Measurements from ENCODE around the gene KCNK1.

KCNK1 gene

DNA sequence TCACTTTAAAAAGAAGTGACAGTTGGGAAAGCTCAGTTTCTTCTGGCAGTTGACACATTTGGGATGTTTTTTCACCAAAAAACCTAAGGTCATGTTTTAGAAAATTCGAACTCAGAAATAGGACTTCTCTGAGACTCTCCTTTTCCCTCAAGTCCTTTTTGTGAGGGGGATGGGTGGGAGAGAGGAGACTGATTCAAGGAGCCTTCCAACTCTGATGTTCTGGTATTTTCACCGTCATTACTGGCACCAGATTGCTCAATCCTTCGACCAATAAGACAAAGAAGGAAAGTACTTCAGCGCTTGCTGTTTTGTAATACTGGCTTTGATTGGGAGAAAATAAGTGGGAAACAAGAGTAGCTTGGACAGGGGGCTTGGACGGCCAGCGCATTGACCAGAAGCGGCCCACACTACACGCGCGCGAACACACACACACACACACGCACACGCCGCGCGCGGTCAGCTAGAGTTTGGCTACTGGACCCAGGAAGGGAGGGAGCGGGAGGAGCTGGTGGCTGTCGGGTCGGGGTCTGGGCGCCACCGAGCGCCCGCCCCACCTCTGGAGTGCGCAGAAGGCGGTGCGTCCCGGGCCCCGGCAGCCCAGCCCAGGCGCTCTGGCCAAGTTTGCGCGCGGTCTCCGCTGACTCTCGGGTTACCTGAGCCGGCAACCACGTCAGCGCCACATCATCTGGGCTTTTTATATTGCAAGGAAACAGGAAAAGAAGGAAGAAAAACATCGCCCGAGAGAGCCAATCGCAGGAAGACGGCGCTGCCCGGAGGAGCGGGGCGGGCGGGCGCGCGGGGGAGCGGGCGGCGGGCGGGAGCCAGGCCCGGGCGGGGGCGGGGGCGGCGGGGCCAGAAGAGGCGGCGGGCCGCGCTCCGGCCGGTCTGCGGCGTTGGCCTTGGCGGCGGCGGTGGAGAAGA is at the start of gene KCNK1:
KCNK1 (plus strand) TSS at position 855 of the 921 bp plus-strand sequence; CDS start at position 921, 66 bp downstream.
- peak; percentile 53 for DNase-seq (ENCODE audit: low spot score)

DNA sequence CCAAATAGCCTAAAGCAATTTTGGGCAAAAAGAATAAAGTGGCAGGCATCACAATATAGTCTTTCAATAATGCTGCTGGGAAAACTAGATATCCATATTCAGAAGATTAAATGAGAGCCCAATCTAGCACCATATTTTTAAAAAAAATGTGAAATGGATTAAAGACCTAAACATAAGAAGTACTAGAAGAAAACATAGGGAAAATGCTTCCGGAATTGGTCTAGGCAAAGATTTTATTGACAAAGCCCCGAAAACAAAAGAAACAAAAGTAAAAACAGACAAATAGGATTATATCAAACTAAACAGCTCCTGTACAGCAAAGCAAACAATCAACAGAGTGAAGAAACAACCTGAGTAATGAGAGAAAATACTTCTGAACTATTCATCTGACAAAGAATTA is 48.6 kb upstream of the KCNK1 start:
- no peak for DNase-seq (ENCODE audit: low spot score)

DNA sequence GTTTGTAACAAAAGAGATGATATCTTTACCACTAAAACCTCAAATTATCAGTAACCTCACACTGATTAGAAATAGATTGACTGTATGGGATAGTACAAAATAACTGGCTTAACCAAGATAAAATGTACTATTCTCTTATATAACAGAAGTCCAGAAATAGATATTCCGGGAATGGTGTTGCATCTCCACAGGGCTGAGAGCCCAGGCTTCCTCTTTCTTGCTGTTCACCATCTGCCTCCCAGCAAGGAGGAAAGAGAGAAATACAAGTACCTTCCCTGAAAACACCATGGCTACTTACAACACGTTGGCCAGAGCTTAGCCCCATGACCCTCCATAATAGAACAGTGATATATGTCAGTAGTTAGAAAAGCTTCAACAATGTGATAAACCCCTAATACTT is 47.0 kb upstream of the KCNK1 start:
- no peak for DNase-seq (ENCODE audit: low spot score)

DNA sequence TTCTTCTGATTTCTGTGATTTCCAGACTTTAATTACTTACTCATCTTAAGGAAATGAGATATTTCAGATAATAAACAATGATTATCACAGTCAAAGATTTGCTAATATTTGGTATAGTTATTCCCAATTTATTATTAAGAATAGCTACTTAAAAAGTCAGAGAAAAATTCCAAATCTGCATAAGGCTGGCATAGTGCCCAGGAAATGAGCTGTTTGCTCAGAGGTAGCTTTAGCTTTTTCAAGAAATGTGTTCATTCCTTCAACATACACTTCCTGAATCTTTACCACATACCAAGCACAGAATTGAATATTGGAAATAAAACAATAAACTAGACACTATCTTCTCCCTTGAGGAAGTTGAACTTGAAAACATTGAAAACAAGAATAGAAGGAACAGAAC is 44.3 kb upstream of the KCNK1 start:
- DNase-seq (ENCODE audit: low spot score), result no peak

DNA sequence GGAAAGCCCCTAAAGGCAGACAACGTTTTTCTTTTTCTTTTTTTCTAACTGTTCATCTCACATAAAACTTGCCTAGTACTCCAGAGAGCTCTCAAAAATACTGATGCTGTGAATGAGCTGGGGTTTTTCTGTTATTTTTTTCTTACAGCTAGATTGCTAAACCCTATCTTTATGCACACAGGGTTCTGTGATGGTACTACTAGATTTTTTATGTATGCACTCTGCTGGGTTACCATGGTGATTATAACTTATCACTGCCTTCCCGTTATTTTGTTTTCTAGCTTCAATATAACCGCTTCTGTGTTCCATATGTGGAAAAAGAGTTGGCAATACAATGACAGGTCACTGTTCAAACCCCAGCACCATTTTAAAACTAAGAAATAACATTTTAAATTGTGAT is 43.7 kb upstream of the KCNK1 start:
- no peak for DNase-seq (ENCODE audit: low spot score)

DNA sequence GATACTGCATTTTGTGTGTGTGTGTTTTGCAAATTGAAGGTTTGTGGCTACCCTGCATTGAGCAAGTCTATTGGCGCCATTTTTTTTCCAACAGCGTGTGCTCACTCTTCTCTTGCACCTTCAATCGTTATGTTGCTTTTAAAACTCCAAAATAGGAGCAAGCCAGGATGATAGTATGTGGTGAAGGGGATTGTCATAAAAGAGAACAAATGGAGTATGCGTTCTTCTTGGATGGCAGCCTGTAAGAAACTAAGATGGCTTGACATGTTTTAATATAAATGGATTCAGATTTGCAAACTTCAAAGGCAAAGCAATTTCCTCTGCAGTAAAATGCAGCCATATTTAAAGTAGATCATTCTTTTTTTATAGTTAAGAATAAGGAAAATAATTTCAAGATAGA is 43.2 kb upstream of the KCNK1 start:
- no peak for DNase-seq (ENCODE audit: low spot score)

DNA sequence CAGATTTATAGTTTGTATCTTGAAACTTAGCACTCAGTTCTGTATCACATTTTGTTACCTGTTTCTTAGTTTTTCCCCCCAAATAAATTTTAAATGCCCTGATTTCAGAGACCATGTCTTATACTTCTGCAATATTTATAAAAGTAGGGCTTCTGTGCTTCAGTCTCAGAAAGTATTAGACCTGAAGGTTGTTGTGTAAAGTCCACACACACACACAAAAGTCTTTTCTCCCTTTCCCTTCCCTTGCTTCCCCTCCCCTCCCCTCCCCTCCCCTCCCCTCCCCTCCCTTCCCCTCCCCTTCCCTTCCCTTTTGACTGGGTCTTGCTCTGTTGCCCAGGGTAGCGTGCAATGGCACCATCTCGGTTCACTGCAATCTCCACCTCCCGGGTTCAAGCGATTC is 41.0 kb upstream of the KCNK1 start:
- DNase-seq (ENCODE audit: low spot score), result no peak

DNA sequence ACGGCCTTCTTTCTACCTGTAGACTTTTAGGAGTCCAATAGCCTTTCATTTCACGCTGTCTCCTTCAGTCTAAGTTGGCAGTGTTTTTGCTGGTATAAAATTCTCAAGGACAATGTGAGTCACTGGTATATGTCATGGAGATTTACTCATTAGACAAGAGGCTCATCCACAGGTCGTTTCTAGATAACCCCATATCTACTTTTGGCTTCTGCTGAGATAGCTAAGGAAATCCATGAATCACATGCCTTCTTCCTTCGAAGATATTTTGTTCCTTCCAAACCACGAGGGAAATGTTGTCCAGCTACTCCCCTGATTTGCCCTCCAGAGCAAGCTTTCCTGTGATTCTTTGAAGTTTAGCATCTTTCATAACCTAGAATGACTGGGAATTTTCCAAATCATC is 38.5 kb upstream of the KCNK1 start:
- no peak for DNase-seq (ENCODE audit: low spot score)

DNA sequence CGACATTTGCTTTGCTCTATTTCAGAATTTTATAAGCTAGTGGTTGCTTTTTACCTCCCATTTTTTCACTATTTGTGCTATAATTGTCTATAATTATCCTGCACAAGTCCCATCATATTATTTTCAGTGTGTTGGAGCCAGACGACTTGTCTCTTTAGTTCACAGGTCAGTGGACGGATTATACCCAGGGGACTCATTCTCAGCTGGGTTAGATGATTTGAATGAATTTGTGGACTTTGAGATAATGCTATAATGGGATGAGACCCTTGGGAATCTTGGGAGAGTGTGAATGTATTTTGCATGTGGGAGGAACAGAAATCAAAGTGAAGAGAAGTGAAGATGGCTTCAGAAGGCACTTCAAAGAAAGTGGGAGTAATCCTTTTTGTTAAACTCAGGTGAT is 31.5 kb upstream of the KCNK1 start:
- no peak for DNase-seq (ENCODE audit: low spot score)

DNA sequence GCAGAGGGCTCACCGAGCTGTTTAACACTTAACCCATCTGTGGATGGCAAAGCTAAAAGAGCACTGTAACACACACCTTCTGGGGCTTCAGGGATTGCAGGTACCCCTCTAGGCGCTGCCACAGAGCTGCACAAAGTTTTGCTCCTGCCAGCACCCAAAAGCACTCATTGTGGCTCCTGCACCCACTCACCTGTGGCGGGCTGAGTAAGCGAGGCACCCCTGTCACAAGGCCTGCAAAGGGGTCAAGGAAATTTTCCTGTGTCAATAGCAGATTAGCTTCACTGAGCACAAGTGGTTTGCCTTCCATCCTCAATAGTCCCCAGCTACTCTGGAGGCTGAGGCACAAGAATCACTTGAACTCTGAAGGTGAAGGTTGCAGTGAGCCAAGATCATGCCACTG is 29.5 kb upstream of the KCNK1 start:
- DNase-seq (ENCODE audit: low spot score), result no peak

DNA sequence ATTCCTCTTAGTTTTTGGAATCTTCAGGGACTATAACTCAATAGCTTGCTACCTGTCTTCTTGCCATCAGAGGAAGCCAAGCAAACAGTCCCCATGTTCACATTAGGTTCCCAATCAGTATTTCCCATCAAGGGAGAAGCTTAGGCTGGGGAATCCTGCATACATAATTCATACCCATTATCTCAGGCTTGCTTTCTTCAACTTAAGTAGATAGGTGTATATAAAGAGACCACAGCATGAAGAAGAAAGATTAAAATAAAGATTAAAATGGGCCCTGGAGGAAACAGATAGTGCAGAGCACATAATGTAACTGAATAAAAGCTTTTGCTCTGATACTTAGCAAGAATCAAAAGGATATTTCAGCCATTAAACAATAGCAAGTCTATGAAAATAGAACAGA is 29.0 kb upstream of the KCNK1 start:
- no peak for DNase-seq (ENCODE audit: low spot score)

DNA sequence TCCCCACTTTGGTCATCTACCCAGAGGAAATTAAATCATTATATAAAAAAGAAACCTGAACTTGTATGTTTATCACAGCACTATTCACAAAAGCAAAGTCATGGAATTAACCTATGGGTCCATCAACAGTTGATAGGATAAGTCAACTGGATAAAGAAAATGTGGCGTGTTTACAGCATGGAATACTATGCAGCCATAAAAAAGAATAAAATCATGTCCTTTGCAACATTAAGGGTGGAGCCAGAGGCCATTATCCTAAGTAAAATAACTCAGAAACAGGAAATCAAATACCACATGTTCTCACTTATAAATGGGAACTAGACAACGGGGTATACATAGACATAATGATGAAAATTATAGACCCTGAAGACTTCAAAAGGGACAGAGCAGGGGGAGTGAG is 27.6 kb upstream of the KCNK1 start:
- no peak for DNase-seq (ENCODE audit: low spot score)

DNA sequence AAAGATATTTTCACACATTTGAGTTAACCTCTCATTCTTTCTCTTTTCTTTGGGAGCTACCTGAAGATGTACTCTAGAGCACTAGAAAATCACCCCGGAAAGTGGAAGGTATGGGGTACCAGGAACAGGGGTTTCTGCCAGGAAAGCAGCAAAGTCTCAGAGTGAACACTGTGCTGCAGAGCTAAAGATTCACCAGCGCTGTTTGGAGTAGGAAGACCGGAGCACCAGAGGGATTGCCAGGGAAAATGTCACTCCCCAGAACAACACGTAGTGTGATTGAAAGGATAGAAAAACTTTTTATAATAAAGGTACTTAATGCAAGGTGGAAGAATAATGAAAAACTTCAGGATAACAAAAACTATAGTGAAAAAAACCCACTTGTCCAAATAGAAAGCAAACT is 26.7 kb upstream of the KCNK1 start:
- DNase-seq (ENCODE audit: low spot score), result no peak

DNA sequence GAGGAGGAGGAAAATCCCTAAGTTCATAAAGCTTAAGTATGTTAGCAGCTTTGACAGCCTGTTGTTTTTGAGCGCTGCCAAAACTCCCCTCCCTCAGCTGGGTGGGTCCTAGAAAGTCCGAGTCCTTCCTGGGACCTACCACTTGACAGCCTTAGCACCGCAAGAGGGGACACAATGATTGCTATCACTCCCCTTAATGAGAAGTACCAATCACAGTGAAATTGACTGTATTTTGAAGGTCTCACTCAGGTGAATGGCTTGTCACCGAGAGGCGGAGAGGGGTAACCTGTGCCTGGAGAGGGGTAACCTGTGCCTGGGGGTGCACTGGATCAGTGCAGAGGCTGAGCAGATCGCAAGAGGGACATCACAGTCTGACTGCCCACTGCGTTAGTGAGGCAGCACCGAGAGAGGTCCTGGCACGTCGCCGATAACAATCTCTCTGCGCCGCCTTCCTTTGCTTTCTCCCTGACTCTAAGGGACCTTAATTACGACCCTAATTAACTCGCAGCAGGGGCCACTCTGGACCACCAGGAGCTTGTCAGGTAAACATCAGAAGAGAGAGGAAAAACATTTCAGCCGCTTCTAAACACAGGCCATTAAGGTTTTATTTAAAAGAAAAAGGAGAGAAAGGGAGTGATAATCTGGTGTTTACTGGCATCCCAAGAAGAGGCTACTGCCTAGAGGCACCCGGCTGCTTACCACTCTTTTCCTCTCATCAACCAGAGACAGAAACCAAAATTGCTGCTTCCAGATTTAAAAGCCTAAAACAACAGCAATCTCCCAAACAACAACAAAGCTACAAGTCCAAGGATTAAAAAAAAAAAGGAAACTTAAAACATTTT is 25.7 kb upstream of the KCNK1 start:
- no peak for DNase-seq (ENCODE audit: low spot score)

DNA sequence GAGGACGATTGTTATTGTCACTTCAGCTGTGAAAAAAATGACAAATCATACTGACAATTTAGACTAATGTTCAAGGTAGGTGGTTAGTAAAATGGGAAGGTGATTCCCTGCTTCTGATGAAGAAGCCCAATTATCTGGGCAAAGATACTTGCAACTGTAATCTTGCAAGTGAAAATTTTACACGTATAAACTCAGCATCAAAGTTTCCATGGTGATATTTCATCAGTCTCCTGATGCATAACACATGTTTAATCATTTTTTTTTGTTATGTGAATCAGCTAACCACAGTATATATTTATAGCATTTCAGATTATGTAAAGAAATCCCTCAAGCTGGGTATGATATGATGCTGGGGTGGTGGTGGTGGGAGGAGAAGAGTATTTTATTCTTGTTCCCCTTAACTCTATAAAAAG is 16.4 kb upstream of the KCNK1 start:
- no peak for DNase-seq (ENCODE audit: low spot score)

DNA sequence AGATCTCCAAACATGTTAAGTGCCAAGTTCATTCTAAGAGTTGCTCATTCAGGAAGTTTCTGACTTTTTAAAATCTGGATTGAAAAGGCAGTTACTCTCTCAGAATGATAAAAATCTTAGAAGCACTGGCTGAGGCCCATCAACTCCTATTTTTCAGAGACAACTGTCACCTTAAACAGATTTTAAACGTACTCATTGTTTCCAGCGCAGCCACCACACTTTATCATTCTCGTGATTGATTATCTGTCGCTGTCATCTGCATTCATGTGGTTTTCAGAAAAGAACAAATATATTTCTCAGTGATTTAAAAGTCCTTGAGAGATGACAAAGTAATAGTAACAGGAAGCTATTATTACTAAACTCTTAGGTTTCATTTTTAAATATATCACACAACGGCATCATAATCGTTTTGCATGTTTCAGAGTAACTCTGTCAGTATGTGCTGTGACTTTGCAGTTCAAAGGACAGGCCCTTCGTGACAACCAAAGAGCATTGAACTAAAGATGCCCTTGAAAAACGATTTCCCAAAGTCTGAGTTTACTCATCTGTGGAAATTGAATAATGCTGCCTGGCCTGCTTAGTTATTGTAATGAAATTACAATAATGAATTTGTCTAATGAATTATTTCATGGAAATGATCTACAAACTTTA is 14.9 kb upstream of the KCNK1 start:
- no peak for DNase-seq (ENCODE audit: low spot score)

DNA sequence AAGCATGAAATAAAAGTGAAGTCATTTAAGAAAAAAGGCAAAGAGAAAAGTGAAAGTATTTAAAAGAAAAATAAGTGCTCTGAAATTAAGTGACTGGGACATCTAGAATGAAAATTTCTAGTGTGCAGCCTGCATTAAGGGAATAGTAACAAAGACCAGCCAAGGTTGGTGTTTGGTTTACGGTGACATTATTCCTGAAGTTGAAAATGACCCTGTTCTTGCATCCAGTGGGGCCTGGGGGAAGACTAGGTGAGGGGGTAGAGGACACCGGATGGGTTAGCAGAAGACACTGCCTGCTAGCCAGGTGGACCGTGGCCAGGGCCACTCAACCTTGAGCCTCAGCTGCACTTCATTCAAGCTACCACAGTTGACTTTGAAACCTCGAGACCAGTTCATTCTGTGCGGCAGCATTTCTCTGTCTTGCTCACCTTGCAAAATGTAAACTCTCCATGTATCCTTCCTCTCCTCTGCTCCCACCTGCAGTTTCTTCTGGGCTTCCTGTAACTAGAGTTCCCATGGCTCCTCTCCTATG is 14.3 kb upstream of the KCNK1 start:
- no peak for DNase-seq (ENCODE audit: low spot score)

DNA sequence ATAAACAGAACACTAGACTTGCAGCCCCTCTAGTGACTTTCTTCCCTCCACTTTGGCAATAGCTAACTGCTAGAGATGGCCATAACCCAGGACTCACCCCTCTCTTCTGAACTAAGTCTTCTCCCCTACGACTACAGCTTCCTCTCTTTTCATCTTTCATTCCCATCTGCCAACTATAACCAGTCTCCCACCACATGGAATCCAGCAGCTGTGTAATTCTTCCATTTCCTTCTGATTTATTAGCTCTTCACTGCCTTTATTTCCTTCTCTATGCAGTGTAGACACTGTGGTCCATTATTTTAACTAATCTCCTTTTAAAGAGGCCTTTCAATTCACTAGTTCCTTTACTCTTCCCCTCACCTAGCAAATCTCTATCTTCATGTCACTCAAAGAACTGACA is 13.4 kb upstream of the KCNK1 start:
- no peak for DNase-seq (ENCODE audit: low spot score)

DNA sequence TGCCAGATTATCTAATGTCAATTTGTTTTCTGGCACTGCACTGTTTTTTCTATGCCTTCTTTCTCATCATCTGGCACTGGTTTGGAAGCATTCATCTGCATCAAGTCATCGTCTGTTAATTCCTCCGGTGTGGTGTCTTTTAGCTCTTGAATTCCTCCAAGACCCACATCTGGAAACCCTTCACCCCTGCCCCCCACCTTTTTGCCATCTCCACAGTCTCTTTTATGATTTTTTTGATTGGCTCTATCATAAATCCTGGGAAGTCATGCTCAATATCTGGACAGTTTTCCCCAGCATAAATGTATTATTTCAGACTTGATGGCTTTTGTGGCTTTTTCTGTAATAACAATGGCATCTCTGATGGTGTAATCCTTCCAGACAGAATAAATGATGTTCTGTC is 10.4 kb upstream of the KCNK1 start:
- DNase-seq (ENCODE audit: low spot score), result no peak

DNA sequence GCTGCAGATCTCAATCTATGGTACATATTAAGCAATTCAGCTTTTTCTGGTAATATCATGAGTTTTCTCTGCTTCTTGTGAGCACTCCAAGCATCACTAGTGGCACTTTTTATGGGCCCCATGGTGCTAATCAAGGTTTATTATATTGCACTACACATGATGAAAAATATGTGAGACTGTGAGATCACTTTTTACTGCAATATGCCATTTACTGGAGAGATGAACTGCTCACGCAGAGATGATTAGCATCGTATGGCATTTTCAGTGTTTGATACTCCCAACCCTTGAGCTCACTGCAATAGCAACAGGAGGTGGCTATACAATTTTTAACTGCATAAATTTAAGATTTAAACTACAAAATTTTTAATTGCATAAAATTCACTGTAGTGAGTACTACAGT is 8.7 kb upstream of the KCNK1 start:
- DNase-seq (ENCODE audit: low spot score), result no peak

DNA sequence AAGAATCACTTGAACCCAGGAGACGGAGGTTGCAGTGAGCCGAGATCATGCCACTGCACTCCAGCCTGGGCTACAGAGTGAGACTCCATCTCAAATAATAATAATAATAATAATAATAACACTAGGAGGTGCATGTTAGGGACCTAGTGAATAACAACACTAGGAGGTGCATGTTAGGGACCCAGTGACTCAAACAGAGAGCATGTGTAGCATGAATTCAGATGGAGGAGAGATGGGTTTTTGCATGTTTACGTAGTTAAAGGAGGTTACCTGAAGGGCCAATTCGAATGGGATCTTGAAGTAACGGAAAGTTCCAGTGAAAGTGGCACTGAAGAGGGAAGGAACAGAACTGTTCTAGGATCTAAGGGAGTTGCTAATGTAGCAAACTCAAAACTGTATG is 7.1 kb upstream of the KCNK1 start:
- DNase-seq (ENCODE audit: low spot score), result no peak

Measured in putamen (tissue), 1 donor.